D341Med (cell line): ENCODE measurements around the gene ADGRV1.

ENCODE experiments used
- DNase-seq: peaks from one replicate; pipeline ENCODE4 v3.0.0; 2012; ENCODE audit warnings: low spot score

ADGRV1 gene

DNA sequence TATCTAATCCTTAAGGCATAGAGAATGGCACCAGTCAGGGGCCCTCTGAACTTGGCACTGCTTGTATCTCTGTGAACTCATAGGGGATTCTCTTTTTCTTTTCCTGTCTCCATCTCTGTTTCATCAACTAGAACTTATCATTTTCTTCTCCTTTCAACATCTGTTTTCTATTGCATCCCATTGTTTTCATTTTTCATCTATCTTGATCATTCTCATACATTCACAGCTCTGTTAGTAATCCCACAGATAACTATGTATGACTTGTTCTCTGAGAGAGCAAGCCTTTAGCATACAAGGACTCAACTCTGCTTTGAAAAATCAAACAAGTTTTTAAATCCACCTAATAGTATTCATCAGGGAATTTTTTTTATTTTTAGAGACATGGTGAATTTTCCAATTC lies 560.2 kb downstream of the ADGRV1 start:
- DNase-seq, result no peak

DNA sequence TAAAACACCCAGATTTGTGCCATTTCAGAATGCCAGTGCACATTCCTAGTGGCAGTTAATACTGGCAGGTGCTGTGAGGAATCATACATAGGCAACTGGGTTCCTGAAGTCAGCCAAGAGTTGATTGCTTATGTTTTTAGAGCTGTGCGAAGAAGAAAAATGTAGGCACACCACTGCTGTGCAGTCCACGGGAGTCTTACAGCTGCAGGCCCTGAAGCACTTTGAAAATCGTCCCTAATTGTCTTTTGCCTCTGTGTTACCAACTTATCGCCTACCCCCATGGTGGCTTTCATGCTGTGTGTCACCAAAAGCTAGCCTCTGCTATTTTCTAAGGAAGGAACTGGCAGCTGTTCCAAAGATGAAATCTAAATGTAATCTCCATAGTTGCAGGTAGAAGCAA lies 560.6 kb downstream of the ADGRV1 start:
- DNase-seq, result no peak

DNA sequence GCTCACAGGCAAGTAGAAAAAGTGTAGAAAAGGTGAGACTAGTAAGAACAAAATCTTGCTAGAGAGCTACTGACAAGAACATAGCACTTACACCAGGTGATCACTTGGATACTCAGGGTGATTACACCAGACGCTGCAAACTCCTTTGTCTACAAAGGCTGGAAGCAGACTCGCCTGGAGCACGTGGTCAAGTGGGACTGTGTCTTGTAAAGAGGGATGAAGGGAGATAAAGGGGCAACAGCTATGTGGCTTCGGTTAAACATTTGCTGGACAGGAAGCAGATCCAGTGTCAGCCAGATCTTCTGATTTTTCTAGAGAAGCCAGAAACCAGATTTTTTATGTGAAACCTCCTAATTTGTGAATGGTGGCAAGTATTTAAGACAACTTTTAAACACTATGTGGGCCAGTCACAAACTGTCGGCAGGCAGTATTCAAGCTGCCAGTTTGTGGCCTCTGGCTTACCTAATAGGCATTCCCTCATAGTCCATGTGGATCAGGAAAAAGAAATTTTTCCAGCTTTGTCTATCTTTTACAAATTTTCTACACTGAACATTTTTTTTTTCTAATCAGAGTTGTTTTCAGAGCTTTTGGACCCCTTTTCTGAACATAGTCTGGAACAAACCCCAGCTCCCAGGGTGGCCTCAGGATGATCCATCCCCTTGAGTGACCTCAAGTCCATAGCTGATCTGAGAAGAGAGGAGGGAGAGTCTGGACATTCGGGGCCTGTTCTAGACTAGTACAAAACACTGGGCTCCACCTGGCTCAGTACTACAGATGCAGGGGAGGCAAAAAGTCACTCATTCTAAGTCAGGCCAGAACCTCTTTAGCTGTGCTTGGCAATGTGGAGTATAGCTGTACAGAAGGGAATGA lies 561.6 kb downstream of the ADGRV1 start:
- DNase-seq, result no peak

DNA sequence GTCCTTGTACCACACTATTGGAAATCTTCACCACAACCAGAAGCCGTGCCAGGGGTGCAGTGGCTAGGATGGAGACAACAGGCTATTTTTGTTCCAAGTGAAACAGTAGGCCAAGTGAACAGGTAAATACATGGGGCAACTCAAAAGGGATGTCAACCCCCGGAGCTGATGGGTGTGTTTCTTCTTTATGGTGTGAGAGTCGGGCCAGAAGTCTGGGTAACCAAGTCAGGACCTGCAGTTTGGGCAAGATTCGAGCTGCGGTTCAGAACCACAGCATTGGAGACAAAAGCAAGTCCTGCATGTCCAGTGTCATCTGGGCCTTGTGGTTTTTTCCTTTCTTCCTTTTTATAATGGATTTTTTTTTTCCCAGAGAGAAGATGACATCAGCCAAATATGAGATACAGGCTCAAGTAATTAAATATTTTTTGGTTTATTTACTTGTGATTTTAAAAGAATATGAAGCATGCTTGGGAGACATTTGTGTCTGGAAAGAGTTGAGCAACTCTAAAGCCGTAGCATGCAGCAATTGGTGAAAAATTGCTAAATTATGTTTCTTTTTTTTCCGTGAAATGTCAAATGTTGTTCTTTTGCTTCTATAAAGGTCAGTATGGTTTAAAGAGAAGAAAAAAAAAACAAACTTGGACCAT lies 562.9 kb downstream of the ADGRV1 start:
- DNase-seq, result no peak

DNA sequence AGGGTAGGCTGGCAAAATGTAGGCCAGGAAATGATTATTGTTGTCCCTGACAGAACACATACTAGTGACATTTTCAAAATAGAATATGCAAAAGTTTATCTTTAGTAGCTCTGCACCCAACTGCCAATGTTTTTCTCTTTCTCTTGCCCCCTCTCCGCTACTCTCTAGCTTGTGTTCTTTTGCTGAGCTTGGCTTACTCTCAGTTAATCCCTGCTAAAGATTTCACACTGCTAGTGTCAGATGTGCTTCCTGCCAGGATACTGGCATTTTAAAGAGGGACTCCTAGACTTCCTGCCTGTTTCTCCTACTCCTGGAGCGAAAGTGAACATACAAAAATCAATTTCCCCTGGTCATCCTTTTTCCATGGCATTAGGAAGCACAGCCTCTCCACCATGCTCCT lies 564.1 kb downstream of the ADGRV1 start:
- peak; percentile 30 for DNase-seq

DNA sequence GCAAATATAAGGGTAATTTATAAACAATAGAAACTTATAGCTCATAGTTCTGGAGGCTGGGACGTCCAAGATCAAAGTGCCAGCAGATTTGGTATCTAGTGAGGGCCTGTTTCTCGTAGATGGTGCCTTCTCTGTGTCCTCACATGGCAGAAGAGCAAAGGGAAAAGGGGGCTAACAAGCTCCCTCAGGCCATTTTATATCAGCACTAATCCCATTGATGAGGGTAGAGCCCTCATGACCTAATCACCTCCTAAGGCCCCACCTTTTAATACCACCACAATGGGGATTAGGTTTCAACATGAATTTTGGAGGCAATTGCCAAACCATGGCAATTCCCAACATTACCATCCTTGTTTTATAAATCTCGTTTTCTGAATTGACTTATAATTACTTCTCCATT lies 564.7 kb downstream of the ADGRV1 start:
- no peak for DNase-seq

DNA sequence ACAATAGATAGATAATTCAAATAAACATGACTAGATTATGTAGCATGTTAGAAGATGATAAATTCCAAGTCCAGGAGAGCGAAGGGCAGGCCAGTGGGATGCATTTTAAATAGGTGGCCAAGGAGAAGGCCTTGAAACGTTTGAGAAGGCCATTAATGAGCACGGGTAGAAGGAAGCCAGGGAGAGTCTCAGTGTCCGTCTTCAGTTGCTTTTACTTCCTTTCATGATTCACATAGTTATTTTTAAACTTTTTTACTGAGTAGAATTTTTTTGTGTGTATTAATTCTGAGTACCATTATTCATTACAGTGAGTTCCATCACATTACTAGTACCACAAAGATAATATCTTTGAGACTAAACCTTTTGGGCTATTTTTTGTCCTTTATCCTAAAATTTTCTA lies 565.3 kb downstream of the ADGRV1 start:
- no peak for DNase-seq

DNA sequence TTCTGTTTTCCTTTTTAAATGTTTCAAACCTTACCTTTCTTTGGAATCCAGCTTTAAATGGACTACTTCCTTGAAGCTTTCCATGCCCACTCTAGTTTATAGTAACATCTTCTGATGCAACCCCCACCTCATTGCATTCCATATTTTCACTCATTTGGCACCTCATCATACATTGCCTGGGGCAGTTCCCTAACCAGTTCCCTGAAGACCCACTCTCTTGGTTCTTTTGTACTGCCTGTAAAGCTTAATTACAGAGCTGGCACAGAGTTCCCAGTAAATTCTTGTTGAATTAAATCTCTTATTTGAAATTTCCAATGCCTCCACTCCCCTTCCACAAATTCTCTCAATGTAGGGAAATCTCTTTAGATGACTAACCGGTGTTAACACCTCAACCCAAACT lies 567.3 kb downstream of the ADGRV1 start:
- no peak for DNase-seq

DNA sequence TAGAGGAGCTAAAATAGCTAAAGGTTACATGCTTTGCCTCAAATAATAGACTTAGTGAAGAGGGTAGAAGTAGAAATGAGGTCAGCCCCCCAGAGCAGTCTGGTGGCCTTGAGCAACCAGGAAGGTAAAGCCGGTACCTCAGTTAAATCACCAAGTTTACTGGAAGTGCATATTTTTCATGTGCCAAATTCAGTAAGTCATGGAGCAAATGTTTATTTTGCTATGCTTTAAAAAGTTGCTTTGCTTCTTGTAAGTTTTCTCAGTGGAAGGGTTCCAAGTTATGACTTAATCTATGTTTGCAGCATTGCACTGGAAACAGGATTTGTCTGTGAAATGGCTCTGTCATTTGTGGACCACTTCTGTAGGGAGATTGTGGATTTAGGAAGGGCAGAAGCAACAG lies 567.9 kb downstream of the ADGRV1 start:
- DNase-seq, result no peak

DNA sequence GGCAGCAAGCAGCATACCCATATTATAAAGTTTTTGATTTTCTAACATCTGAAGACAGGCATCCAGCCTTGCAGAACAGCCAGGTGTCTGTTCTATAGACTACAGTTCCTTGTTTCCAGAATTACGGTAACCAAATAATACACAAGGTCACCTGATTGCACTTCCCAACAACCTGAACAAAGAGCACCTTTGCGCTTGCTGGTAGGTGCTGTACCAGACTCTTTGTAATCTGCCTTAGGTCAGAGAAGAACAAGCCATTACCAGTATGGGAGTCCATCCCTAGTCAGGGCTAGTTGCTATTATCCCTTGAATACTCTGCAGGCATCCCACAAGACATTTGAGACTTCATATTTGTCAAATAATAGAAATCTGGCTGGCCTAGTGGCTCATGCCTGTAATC lies 568.3 kb downstream of the ADGRV1 start:
- no peak for DNase-seq

DNA sequence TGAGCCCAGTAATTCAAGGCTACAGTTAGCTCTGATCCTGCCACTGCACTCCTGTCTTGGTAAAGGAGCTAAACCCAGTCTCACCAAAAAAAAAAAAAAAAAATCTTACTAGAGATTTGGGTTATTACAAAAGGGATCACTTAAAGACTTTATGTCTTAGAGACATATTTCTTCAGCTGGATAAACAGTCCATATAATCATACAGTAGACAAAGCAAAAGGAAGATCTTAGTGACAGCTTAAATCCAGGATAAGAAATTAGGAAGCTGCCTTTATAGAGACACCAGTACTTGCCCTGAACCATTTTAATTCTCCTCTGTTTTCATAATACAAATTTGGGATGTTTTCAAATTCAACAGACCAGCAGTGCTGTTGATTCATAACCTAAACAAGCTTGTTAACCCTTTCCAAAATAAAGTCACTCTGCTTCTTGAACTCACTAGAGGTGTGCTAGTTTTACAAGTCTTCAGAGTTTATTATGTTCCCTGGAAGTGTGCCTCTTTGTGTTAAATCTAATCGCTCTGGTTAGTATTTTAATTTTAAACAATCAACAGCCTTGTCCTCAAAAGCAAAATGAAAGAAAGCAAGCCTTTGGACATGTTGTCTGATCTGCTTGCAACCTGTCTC lies 569.0 kb downstream of the ADGRV1 start:
- DNase-seq, result no peak

DNA sequence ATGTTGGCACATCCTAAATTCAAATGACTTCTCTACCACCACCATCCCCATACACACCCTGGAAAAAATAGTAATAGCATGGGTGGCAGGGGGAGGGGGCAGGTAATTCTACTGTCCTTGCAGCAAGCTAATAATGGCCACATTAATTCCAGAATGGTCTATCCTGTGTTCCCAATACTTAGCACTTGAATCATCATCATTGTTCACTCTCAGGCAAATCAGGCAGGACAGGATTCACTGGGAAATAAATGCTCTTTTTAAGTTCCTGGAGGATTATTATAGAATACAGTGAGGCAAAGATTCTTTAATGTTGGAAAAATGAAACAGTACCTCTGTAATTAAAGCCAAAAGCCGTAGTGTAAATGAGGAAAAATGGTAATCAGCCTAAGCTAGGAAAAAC lies 570.0 kb downstream of the ADGRV1 start:
- DNase-seq, result no peak

DNA sequence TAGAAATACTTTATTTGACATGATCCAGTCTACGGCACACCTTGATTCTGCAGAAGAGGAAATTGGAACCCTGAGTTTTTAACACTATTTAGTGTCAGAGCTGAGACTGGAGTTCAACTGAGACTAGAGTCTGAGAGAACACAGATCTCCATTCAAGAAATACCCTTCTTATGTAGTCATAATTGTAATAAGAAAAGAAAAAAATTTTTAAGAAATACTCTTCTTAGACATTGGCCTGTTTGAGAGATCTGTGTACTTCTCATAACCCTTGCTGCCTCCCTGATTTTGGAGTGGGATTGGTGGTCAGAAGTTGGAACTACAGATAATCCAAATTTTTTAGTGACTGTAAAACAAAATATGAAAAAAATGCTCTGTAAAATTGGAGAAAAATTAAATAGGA lies 571.2 kb downstream of the ADGRV1 start:
- DNase-seq, result no peak

DNA sequence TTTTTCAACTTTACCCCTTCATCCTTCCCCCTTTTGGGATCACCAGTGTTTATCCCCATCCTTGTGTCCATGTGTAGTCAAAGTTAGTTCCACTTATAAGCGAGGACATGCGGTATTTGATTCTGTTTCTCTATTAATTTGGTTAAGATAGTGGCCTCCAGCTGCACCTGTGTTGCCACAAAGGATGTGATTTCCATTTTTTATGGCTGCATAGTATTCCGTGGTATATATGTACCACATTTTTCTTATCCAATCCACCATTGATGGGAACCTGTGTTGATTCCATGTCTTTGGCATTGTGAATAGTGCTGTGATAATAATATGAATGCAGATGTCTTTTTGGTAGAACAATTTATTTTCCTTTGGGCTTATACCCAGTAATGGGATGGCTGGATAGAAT lies 572.2 kb downstream of the ADGRV1 start:
- no peak for DNase-seq

DNA sequence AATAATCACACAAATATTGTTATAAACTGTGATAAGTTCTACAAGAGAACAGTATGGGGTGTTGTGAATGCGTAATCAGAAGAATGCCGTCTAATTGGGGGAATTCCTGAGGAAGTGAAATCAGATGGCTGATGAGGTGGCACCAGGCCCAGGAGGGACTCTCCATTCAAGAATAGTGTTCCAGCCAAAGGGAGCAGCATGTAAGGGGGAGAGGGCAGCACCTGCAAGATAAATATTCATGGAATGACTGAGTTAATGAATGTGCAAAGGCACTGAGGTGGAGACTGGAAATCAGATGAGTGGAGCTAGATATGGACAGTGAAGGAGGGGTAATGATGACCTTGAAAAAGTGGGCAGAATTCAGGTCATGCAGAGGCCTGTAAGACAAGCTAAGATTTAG lies 574.0 kb downstream of the ADGRV1 start:
- DNase-seq, result no peak

DNA sequence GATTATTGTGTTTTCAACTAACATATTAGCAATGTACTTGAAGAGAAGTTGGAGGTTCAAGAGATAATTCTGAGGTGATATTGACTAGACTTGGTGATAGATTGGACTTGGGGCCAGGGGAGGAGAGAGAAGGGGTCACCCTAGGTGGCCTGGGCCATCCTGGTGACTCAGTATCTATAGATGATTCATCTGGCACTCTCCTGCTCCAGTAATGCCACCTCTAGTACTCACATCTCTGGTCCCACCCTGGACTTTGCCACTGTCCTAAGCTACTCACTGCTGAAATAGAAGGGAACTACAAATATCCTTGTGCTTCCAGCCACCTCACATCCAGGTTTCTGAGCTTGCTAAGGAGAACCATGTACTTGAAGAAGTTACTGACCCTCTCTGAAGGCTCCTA lies 574.6 kb downstream of the ADGRV1 start:
- DNase-seq, result no peak

DNA sequence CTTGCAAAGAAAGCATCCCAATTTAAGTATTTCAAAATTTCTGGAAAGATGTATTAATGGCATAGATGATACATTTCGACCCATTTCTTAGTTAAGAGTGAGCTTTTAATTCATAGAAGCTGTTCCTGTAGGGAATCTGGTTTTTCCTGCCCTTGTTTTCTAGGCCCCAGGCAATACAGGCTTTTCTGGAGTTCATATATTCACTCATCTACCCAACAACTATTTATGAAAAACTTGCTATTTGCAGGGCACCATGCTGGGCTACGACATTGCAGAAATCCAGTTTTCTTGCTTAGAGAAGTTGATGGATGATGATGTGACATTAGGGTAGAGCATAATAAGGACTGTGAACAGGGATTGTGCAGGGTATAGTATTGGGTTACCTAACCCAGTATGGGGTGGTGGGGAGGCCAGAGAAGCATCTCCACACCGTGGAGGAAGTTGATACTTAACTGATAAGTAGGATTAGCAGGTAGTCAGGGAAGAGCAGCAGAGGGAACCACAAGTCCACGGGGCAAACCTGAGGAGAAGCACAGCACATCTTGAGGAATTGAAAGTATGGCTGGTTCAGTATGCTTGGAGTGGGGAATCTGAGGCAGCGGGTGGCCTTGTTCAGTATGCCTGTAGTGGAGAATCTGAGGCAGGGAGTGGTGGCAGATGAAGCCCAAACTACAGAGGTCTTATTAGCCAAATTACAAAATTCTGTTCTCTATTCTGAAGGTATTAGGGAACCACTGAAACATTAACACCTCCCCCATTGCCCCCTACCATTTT lies 577.1 kb downstream of the ADGRV1 start:
- no peak for DNase-seq

DNA sequence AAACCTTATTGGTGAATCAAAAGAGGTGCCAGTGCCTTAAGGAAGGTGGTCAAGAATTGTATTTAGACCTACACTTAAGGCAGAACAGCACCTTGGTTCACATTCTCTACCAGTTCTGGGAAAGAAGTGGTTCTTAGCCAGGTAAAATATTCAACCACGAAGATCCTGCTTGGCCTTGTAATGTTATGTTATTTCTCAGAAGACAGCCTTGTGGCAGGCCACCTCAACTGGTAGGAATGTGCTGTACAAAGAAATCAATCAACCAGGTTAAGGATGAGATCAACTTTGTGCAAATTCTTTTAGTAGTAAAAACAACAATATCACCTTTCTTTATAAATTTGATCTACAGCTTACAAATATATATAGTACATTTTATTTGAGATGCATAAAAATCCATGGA lies 577.7 kb downstream of the ADGRV1 start:
- no peak for DNase-seq

DNA sequence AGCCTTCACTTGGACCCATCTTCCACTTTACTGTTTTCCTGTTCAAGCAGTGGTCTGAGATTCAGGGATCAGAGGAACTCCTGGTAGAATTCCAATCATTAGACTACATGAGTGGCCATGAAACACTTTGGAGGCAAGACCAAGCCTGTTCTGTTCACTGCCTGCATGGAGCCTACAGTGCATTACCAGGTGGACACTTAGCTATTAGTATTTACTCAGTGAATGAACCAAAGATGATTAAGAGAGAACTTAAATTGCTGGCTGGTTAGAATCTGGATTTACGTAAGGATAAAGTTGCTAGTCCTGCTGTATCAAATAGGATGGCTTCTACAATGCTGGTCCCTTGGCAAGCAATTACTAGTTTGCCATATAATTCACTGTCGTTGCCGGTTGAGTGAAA lies 579.0 kb downstream of the ADGRV1 start:
- DNase-seq, result no peak

DNA sequence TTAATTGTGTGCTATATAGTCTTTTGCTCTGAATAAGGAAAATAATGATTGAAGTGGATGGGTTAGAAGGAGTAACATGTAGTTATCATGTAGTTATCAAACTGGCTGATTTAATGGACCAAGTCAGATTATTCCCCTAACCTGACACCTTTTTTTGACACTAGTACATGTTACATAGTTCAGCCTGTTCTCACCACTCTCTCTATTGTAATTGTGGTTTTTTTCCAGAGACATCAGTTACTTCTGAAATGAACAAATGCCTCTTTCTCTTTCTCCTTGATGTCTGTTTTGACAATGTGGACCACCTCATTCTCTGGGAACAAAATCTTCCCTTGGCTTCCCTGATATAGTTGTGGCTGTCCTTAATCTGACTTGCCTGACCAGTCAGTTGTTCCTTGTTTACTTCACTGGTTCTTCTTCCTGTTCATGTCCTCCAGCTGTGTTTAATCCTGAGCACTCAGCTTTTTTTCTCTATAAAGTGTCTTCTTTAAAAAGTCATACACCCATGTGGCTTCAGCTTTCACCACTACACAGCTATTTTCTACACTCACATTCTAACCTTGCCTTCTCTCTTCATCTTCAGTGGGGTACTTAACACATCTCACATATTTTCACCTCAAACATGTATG lies 581.1 kb downstream of the ADGRV1 start:
- DNase-seq, result no peak

DNA sequence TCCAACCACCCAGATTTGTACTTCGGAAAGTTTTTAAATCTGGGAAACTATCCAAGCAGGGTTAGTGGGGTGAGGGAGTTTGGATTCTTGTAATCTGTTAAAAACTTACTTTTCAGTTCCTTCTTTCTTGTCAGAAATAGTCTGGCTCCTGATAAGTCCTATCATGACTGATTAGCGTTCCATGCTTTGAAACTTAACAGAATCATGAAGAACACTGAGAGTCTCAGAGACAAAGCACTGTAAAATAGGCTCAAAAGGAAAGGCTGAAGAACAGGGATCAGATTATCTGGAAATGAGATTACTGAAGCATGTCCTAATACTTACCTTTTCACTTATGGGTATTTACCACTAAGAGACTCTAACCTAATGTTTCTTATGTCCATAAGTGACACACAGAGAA lies 582.1 kb downstream of the ADGRV1 start:
- DNase-seq, result no peak

DNA sequence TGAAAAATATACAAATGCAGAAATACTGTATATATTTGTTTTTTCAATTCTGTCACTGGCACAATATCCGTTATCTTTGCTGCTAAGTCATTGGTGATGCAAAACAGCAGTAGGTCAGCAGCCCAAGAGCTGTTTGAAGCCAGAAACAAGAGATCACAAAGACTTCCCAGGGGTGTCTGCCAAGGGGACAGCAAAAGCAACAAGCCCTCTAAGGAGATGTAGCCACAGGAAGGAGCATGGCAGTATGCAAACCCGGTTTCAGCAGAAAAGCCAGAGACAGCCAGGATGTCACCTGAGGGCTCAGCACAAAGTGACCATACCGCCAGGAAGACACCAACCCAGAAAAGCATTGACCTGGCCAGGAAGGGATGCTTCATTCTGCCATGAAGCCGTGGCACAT lies 583.0 kb downstream of the ADGRV1 start:
- no peak for DNase-seq
